GM12878 (cell line): ENCODE results near the gene RAP1GAP. TPM values are rescaled to one million over a fixed set of nuclear protein-coding genes. Genes with fewer than 3 reads are reported as not detected.

Experiments used
- ATAC-seq: fragments of 200-7000 bp; cut with Tn5 transposase; 3 replicates; pipeline ENCODE4 v1.9.1; 2020; ENCODE audit warnings: mild to moderate bottlenecking, moderate library complexity
- BruUV-seq: library from RNA; stranded (reverse); fragments of 400-500 nt; replicated peaks from 2 replicates; lab custom pipeline; 2021; lab: Mats Ljungman, UMichigan
- CTCF ChIA-PET: fragments of 300-600 bp; sonication (Branson Sonifier 250); formaldehyde crosslinking; extraction: SDS; loops from one replicate; lab custom pipeline; 2021; ENCODE audit warnings: inconsistent platforms; lab: Yijun Ruan, JAX
- POLR2A ChIA-PET: fragments of 350-600 bp; formaldehyde crosslinking; extraction: SDS; loops from one replicate; lab custom pipeline; 2021; ENCODE audit warnings: inconsistent platforms; lab: Charles Lee
- RAD21 ChIA-PET: fragments of 300-600 bp; sonication (Branson Sonifier 250); formaldehyde crosslinking; loops from one replicate; lab custom pipeline; 2023; ENCODE audit warnings: antibody characterized with exemption; ENCODE audit not compliant: unreplicated experiment; lab: Charles Lee
- SMC1A ChIA-PET: fragments of 300-600 bp; sonication (Branson Sonifier 250); formaldehyde crosslinking; loops from one replicate; lab custom pipeline; 2023; ENCODE audit not compliant: unreplicated experiment, uncharacterized antibody; lab: Charles Lee
- DNase-seq: peaks from one replicate; pipeline ENCODE4 v3.0.0-alpha.2; 2011; ENCODE audit warnings: low read depth, low spot score
- FAIRE-seq: peaks from 3 replicates; lab custom pipeline; 2011; peaks lifted over from hg19 to GRCh38; lab: Jason Lieb, UNC
- H2AFZ ChIP-seq: 2 replicates; pipeline ENCODE4 v1.6.0; 2011; ENCODE audit warnings: low read depth, low read length, control low read depth; ENCODE audit not compliant: control insufficient read depth
- H3K27ac ChIP-seq: 2 replicates; pipeline ENCODE4 v1.5.1; 2011; ENCODE audit warnings: control low read depth; ENCODE audit not compliant: control insufficient read depth, insufficient read depth
- H3K27me3 ChIP-seq, 2 experiments: replicated peaks in 1 of 2; 2 replicates each; pipeline versions ENCODE4 v1.6.0 to v1.6.1; 2011; ENCODE audit warnings: low read length in 1 of 2; ENCODE audit not compliant: control insufficient read depth in 2 of 2, insufficient read depth in 2 of 2
- H3K36me3 ChIP-seq, 2 experiments: 2 replicates each; pipeline ENCODE4 v1.5.1; 2011; ENCODE audit warnings: low read length in 1 of 2; ENCODE audit not compliant: control insufficient read depth in 2 of 2, insufficient read depth in 2 of 2
- H3K4me1 ChIP-seq: 2 replicates; pipeline ENCODE4 v1.6.1; 2011; ENCODE audit warnings: mild to moderate bottlenecking, low read length, moderate library complexity, mixed read lengths; ENCODE audit not compliant: control insufficient read depth, insufficient read depth
- H3K4me2 ChIP-seq: 2 replicates; pipeline ENCODE4 v1.6.0; 2011; ENCODE audit warnings: control low read depth; ENCODE audit not compliant: control insufficient read depth, insufficient read depth
- H3K4me3 ChIP-seq: fragments of 200-600 bp; sonication (generic); 2 replicates; pipeline ENCODE4 v1.5.1; 2016
- H3K79me2 ChIP-seq: 2 replicates; pipeline ENCODE4 v1.6.0; 2011; ENCODE audit warnings: low read length; ENCODE audit not compliant: control insufficient read depth, insufficient read depth
- H3K9ac ChIP-seq: 2 replicates; pipeline ENCODE4 v1.8.0; 2011; ENCODE audit warnings: low read length, control low read depth, mixed read lengths; ENCODE audit not compliant: control insufficient read depth, insufficient read depth
- H3K9me3 ChIP-seq: replicated peaks from 3 replicates; pipeline ENCODE4 v1.5.1; 2011; ENCODE audit warnings: mild to moderate bottlenecking, low read length; ENCODE audit not compliant: control insufficient read depth, insufficient read depth
- H4K20me1 ChIP-seq: 2 replicates; pipeline ENCODE4 v1.6.0; 2011; ENCODE audit not compliant: control insufficient read depth, insufficient read depth
- BHLHE40 ChIP-seq, 2 experiments: fragments of 450-650 bp in 1 of 2; IDR thresholded peaks; 2 replicates each; pipeline ENCODE4 v1.6.1; 2011 to 2017; ENCODE audit warnings: low read depth in 2 of 2, borderline replicate concordance in 1 of 2, improper control_type of control experiment in 1 of 2, low read length in 1 of 2, mild to moderate bottlenecking in 1 of 2
- BRCA1 ChIP-seq: IDR thresholded peaks from 2 replicates; pipeline ENCODE4 v1.6.1; 2011; ENCODE audit warnings: low read depth, low read length, improper control_type of control experiment
- EP300 ChIP-seq, 2 experiments: fragments of 150-350 bp in 1 of 2; IDR thresholded peaks; 2 replicates each; pipeline ENCODE4 v1.6.1; 2011 to 2012; ENCODE audit warnings: low read depth in 2 of 2, low read length in 2 of 2, borderline replicate concordance in 1 of 2, improper control_type of control experiment in 1 of 2, inconsistent platforms in 1 of 2; ENCODE audit not compliant: control insufficient read depth in 1 of 2
- IKZF2 ChIP-seq, 2 experiments: fragments of 450-650 bp; IDR thresholded peaks; 2 replicates each; pipeline ENCODE4 v1.6.1; 2017; ENCODE audit warnings: mild to moderate bottlenecking in 2 of 2, moderate library complexity in 2 of 2
- JUND ChIP-seq: IDR thresholded peaks from 2 replicates; pipeline ENCODE4 v1.6.1; 2012; ENCODE audit warnings: low read depth, mild to moderate bottlenecking, low read length, improper control_type of control experiment, moderate library complexity
- KAT2A ChIP-seq: conservative IDR thresholded peaks from 2 replicates; pipeline ENCODE4 v1.6.1; 2011; ENCODE audit warnings: low read depth, low read length; ENCODE audit not compliant: control insufficient read depth
- KDM1A ChIP-seq: fragments of 200-600 bp; sonication (generic); IDR thresholded peaks from 2 replicates; pipeline ENCODE4 v1.6.1; 2016; ENCODE audit warnings: borderline replicate concordance
- MTA2 ChIP-seq: fragments of 450-650 bp; IDR thresholded peaks from 2 replicates; pipeline ENCODE4 v1.6.1; 2016; ENCODE audit warnings: low read depth, mild to moderate bottlenecking, moderate library complexity
- NFIC ChIP-seq: IDR thresholded peaks from 2 replicates; pipeline ENCODE4 v1.6.1; 2012; ENCODE audit warnings: low read depth, mild to moderate bottlenecking, inconsistent platforms, low read length, moderate library complexity
- NRF1 ChIP-seq: conservative IDR thresholded peaks from 2 replicates; pipeline ENCODE4 v1.6.1; 2011; ENCODE audit warnings: mild to moderate bottlenecking, low read depth, low read length, improper control_type of control experiment
- PBX3 ChIP-seq: IDR thresholded peaks from 2 replicates; pipeline ENCODE4 v1.6.1; 2011; ENCODE audit warnings: mild to moderate bottlenecking, low read depth, low read length, moderate library complexity; ENCODE audit not compliant: insufficient replicate concordance
- SMC3 ChIP-seq: IDR thresholded peaks from 2 replicates; pipeline ENCODE4 v1.6.1; 2011; ENCODE audit warnings: low read length, improper control_type of control experiment, borderline replicate concordance
- SP1 ChIP-seq: IDR thresholded peaks from one replicate; pipeline ENCODE4 v1.6.1; 2011; ENCODE audit warnings: low read depth, low read length
- SPI1 ChIP-seq: IDR thresholded peaks from 2 replicates; pipeline ENCODE4 v1.6.1; 2011; ENCODE audit warnings: low read depth, mild to moderate bottlenecking, low read length, moderate library complexity, borderline replicate concordance; ENCODE audit not compliant: insufficient read depth
- USF2 ChIP-seq: IDR thresholded peaks from 2 replicates; pipeline ENCODE4 v1.6.1; 2011; ENCODE audit warnings: low read depth, low read length, improper control_type of control experiment, borderline replicate concordance
- ZNF207 ChIP-seq: fragments of 450-650 bp; IDR thresholded peaks from 2 replicates; pipeline ENCODE4 v1.6.1; 2014; ENCODE audit warnings: antibody characterized with exemption, mild to moderate bottlenecking, borderline replicate concordance
- WGBS: methylation state at CpG from one replicate; pipeline ENCODE4 v1.1.6; 2016; ENCODE audit warnings: low lambda C conversion rate; ENCODE audit not compliant: insufficient replicate concordance, insufficient coverage; ENCODE audit errors: missing lambda C conversion rate; 5-methylcytosine and 5-hydroxymethylcytosine counted together
- in situ Hi-C: fragments of 300-500 bp; cut with MboI; formaldehyde crosslinking; loops from 9 replicates; pipeline ENCODE4 v1.14.3; 2018; ENCODE audit warnings: mixed read lengths
- intact Hi-C: fragments of 100-400 bp; cut with micrococcal nuclease; formaldehyde crosslinking; loops from one replicate; pipeline ENCODE4 v1.14.2; 2022; ENCODE audit not compliant: unreplicated experiment
- polyA plus RNA-seq, 11 experiments: library from polyadenylated mRNA; depleted of rRNA in 4 of 11; unstranded in 6 of 11; stranded (reverse) in 5 of 11; fragments of >200 nt; fragmentation: Nextera tagmentation in 4 of 11; fragmentation: Illumina TruSeq in 1 of 11; extraction: Ambion mirVana in 4 of 11; extraction: Trizol in 1 of 11; gene quantifications; 1 replicate in 1 of 11; 2 replicates in 10 of 11; pipeline versions ENCODE4 v1.2.1 to v1.2.3, GENCODE V29; 2011 to 2016; ENCODE audit warnings: inconsistent platforms in 2 of 11, missing spikeins in 2 of 11, low read depth in 1 of 11
- total RNA-seq, 4 experiments: library from RNA; depleted of rRNA in 3 of 4; stranded (reverse); fragments of >200 nt in 3 of 4; fragmentation: Illumina TruSeq in 1 of 4; extraction: Trizol in 1 of 4; gene quantifications; 2 replicates each; pipeline versions ENCODE4 v1.2.1 to v1.2.3, GENCODE V29; 2013 to 2021

RAP1GAP gene
- total and polyA plus RNA-seq, 10 of the 15 experiments (the other 5 are each of a cell fraction or from before 2014, with no cell fraction given) = 0.04 to 0.96 (median 0.09) TPM; not detected in 3

GRCh38 chr1:21680381-21680780, 11.2 kb upstream of the RAP1GAP start:
- H3K9ac ChIP-seq = no peak overlapping the region
- H3K4me3 ChIP-seq = no peak overlapping the region
- ChIA-PET RAD21 (no interaction called here), SMC1A (no interaction called here), POLR2A (no interaction called here), CTCF (interaction anchor here (0.6 kb wide), 1 partner anchor 116 kb away, joined by 3 read pairs; no protein-coding TSS in a partner anchor)
- no peak for FAIRE-seq
- no peak for ATAC-seq
- peaks cover 3 to 37% of the 10 kb centered on the region in 2 experiments; a peak in 3 of 4 replicates for H3K36me3 ChIP-seq
- intact Hi-C loops = no loop called here
- H4K20me1 ChIP-seq = no peaks in the 10 kb centered on the region
- TF ChIP-seq NRF1 (no peak), SPI1 (no peak), SP1 (no peak)
- no peak overlapping the region for H3K4me2 ChIP-seq
- no peak for DNase-seq
- 100% methylated on average over 1 of the region's 1 CpG for WGBS
- no peaks in the 10 kb centered on the region for H3K27me3 ChIP-seq
- H3K4me1 ChIP-seq = no peaks in the 10 kb centered on the region
- no peak overlapping the region for H3K27ac ChIP-seq
- no peaks in the 10 kb centered on the region for H3K9me3 ChIP-seq
- no TSS peak for BruUV-seq
- no peaks in the 10 kb centered on the region for H3K79me2 ChIP-seq
- in situ Hi-C loops = no loop called here
- no peak overlapping the region for H2AFZ ChIP-seq

- intact Hi-C loops = no loop called here
- no TSS peak for BruUV-seq
- Histone ChIP-seq H3K4me3 (no peak overlapping the region), H3K27me3 (no peaks in the 10 kb centered on the region), H3K9me3 (no peaks in the 10 kb centered on the region), H3K79me2 (no peaks in the 10 kb centered on the region), H3K4me1 (no peaks in the 10 kb centered on the region), H3K9ac (no peak overlapping the region), H3K27ac (no peak overlapping the region), H3K36me3 (peaks cover 3 to 25% of the 10 kb centered on the region in 2 experiments; a peak in 3 of 4 replicates), H4K20me1 (no peaks in the 10 kb centered on the region), H3K4me2 (no peak overlapping the region), H2AFZ (no peak overlapping the region)
- no peak for ATAC-seq
- ChIA-PET RAD21 (no interaction called here), SMC1A (interaction anchor here (1.0 kb wide), 1 partner anchor 70 kb away, joined by 4 read pairs; no protein-coding TSS in a partner anchor), CTCF (interaction anchor here (0.7 to 1.4 kb wide), 3 partner anchors 19 to 461 kb away, joined by 3 read pairs; no protein-coding TSS in a partner anchor), POLR2A (no interaction called here)
- WGBS = 96% methylated on average over 6 of the region's 6 CpGs
- in situ Hi-C loops = no loop called here
- DNase-seq = no peak
- no peak for FAIRE-seq
- no peak for TF ChIP-seq PBX3
- TF ChIP-seq MTA2 = no peak
- no peak for TF ChIP-seq BRCA1
- TF ChIP-seq JUND = no peak
- no peak for TF ChIP-seq ZNF207
- TF ChIP-seq NFIC = no peak
- no peak for TF ChIP-seq EP300 (IDR thresholded peaks at IDR 0.05; ENCODE audit: borderline replicate concordance in 1 of 2, control insufficient read depth in 1 of 2, low read depth in 2 of 2, low read length in 2 of 2)
- TF ChIP-seq IKZF2 (IDR thresholded peaks at IDR 0.05) = no peak
- TF ChIP-seq KDM1A = no peak
- TF ChIP-seq SMC3 = no peak
- TF ChIP-seq USF2 = no peak
- TF ChIP-seq BHLHE40 (IDR thresholded peaks at IDR 0.05; ENCODE audit: borderline replicate concordance in 1 of 2, low read depth in 2 of 2, low read length in 1 of 2) = no peak
- no peak for TF ChIP-seq KAT2A
Observed at GRCh38 chr1:21677168-21677567, 8.0 kb upstream of the RAP1GAP start.
